Measurements from ENCODE around the gene NUTM1. TPM values are rescaled to one million over a fixed set of nuclear protein-coding genes. Genes with fewer than 3 reads are reported as not detected.

Gene NUTM1
- polyA plus RNA-seq, 1 of the 3 experiments (the other 2 are of a cell fraction) = not detected

DNA sequence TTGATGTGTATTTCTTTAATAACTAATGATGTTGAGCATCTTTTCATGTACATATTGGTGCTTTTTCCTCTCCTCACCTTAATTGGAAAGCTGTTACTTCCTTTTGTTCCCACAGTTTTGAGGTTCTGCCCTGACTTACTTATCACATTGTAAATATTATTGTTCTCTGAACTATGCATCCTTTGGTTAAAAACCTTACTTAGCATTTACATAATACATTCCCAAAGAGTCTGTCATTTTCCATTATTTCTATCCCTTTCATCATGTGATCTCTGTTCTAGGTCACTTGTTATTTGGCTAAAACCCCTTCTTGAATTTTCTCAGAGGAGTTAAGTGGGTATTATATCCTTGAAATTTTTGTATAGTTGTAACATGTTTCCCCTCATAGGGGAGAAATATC is 38.5 kb upstream of the NUTM1 start (continued):
- TF ChIP-seq, protein P1, sequence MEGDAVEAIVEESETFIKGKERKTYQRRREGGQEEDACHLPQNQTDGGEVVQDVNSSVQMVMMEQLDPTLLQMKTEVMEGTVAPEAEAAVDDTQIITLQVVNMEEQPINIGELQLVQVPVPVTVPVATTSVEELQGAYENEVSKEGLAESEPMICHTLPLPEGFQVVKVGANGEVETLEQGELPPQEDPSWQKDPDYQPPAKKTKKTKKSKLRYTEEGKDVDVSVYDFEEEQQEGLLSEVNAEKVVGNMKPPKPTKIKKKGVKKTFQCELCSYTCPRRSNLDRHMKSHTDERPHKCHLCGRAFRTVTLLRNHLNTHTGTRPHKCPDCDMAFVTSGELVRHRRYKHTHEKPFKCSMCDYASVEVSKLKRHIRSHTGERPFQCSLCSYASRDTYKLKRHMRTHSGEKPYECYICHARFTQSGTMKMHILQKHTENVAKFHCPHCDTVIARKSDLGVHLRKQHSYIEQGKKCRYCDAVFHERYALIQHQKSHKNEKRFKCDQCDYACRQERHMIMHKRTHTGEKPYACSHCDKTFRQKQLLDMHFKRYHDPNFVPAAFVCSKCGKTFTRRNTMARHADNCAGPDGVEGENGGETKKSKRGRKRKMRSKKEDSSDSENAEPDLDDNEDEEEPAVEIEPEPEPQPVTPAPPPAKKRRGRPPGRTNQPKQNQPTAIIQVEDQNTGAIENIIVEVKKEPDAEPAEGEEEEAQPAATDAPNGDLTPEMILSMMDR (IDR thresholded peaks at IDR 0.05) = no peak
- TF ChIP-seq ELF1 (IDR thresholded peaks at IDR 0.05) = no peak

DNA sequence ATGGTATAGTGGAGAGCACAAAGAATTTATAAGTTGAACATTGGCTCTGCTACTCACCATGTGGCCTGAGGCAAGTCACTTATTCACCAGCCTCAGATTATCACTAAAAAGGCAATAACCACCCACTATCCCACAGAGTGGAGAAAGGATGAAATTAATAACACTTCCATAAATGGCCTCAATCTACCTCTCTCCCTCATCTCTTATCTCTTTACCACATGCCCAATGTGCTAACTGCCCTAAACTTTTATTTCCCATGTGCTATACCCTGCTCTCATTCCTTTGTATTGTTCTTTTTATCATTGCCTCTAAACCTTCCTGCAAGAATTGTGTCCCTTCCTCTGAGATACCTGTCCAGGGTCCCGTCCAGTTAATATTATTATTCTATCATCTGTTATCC is 31.6 kb upstream of the NUTM1 start:
- H3K36me3 ChIP-seq (replicated peaks in 1 of 2; ENCODE audit: control insufficient read depth in 1 of 2, insufficient read depth in 2 of 2, low read length in 1 of 2) = peaks cover 0 to 3% of the 10 kb centered on the region in 2 experiments
- H3K4me1 ChIP-seq (ENCODE audit: control insufficient read depth in 1 of 2, insufficient read depth in 2 of 2, low read depth in 1 of 2, low read length in 1 of 2) = no peaks in the 10 kb centered on the region; a peak in 1 of 4 replicates
- no peak for TF ChIP-seq CHD2 (IDR thresholded peaks at IDR 0.05; ENCODE audit: low read length, partially characterized antibody)
- no peak for TF ChIP-seq MXI1 (IDR thresholded peaks at IDR 0.05; ENCODE audit: low read depth, low read length)
- TF ChIP-seq GABPA (IDR thresholded peaks at IDR 0.05; ENCODE audit: low read depth) = no peak
- TF ChIP-seq SIN3A (IDR thresholded peaks at IDR 0.05; ENCODE audit: borderline replicate concordance, low read depth, low read length) = no peak
- no peak for TF ChIP-seq TEAD4 (IDR thresholded peaks at IDR 0.05; ENCODE audit: borderline replicate concordance, insufficient read depth)
- no peak for TF ChIP-seq RXRA (IDR thresholded peaks at IDR 0.05; ENCODE audit: borderline replicate concordance, low read depth)
- TF ChIP-seq YY1 (IDR thresholded peaks at IDR 0.05; ENCODE audit: low read depth) = no peak
- TF ChIP-seq, protein P2, sequence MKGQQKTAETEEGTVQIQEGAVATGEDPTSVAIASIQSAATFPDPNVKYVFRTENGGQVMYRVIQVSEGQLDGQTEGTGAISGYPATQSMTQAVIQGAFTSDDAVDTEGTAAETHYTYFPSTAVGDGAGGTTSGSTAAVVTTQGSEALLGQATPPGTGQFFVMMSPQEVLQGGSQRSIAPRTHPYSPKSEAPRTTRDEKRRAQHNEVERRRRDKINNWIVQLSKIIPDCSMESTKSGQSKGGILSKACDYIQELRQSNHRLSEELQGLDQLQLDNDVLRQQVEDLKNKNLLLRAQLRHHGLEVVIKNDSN (IDR thresholded peaks at IDR 0.05; ENCODE audit: borderline replicate concordance, low read depth) = no peak
- no peak for TF ChIP-seq EZH2phosphoT487 (IDR thresholded peaks at IDR 0.05; ENCODE audit: borderline replicate concordance, low read depth)
- no peak overlapping the region for H3K27ac ChIP-seq (ENCODE audit: low read depth in 2 of 2, low read length in 1 of 2)
- H3K9me2 ChIP-seq = no peaks in the 10 kb centered on the region; the same call in 1 of the 2 replicates
- no peak overlapping the region for H3K9ac ChIP-seq
- ChIA-PET POLR2A (no interaction called here), CTCF (no interaction called here)
- H3K79me2 ChIP-seq (ENCODE audit: insufficient read depth) = no peaks in the 10 kb centered on the region
- DNase-seq = peak; percentile 8
- no peak overlapping the region for H2AFZ ChIP-seq (ENCODE audit: low read depth)
- no peak overlapping the region for H3K4me3 ChIP-seq (ENCODE audit: low read depth in 2 of 2, low read length in 1 of 2)
- no peaks in the 10 kb centered on the region for H3K9me3 ChIP-seq
- WGBS (ENCODE audit: low lambda C conversion rate) = 82% methylated on average over 1 of the region's 1 CpG
- no peaks in the 10 kb centered on the region for H3K27me3 ChIP-seq (ENCODE audit: insufficient read depth)
- no peaks in the 10 kb centered on the region for H4K20me1 ChIP-seq (ENCODE audit: insufficient read depth)
- H3F3A ChIP-seq (replicated peaks; ENCODE audit: insufficient read depth) = no peaks in the 10 kb centered on the region
- no peak overlapping the region for H3K4me2 ChIP-seq

Data from SK-N-SH (cell line).